ENCODE data around the gene SOWAHD. TPM values are rescaled to one million over a fixed set of nuclear protein-coding genes. Genes with fewer than 3 reads are reported as not detected.

SOWAHD gene
- total RNA-seq: 0.28 TPM in 1 of 2 replicates, not detected in the other

GRCh38 chrX:119757979-119758730 lies at the start of gene SOWAHD:
Gene SOWAHD (plus strand): TSS chrX:119758588. CDS start chrX:119758668, 80 bp downstream.

GRCh38 chrX:119791437-119792231 lies 33.2 kb downstream of the SOWAHD start, which contains the start of gene RPL39:
Gene RPL39 (minus strand): TSS chrX:119791630. CDS start chrX:119791576, 54 bp downstream.

Other genes with a start within 250 kb of the SOWAHD start
- gene STEEP1, start 193.2 kb upstream of the SOWAHD start, total RNA-seq: 39.2 and 44.1 TPM in 2 replicates
- gene UBE2A, start 184.0 kb upstream of the SOWAHD start, total RNA-seq: 24.0 and 29.3 TPM in 2 replicates
- 4.8 and 5.4 TPM in 2 replicates for gene NKRF, start 152.2 kb upstream of the SOWAHD start, total RNA-seq
- 13.0 and 17.5 TPM in 2 replicates for gene SEPTIN6, start 65.4 kb upstream of the SOWAHD start, total RNA-seq
- 5,330 and 10,791 TPM in 2 replicates for gene RPL39, start 33.0 kb downstream of the SOWAHD start, total RNA-seq
- gene UPF3B, start 94.4 kb downstream of the SOWAHD start, total RNA-seq: 0.85 and 1.5 TPM in 2 replicates
- 20.1 and 24.2 TPM in 2 replicates for gene RNF113A, start 113.1 kb downstream of the SOWAHD start, total RNA-seq
- 56.7 and 58.7 TPM in 2 replicates for gene NDUFA1, start 113.2 kb downstream of the SOWAHD start, total RNA-seq
- gene AKAP14, start 137.3 kb downstream of the SOWAHD start, total RNA-seq: not detected in 2 replicates
- 3.9 and 4.4 TPM in 2 replicates for gene NKAP, start 185.2 kb downstream of the SOWAHD start, total RNA-seq